CD14-positive monocyte (primary cell): ENCODE measurements around the gene FARP2. TPM values are rescaled to one million over a fixed set of nuclear protein-coding genes. Genes with fewer than 3 reads are reported as not detected.

ENCODE experiments used
- DNase-seq, 3 donors: peaks; one replicate each; pipeline ENCODE4 v3.0.0-alpha.2; 2011 to 2022
- H2AFZ ChIP-seq: 2 replicates; pipeline ENCODE4 v1.6.0; 2012; ENCODE audit warnings: mild to moderate bottlenecking, low read depth, low read length, inconsistent platforms; ENCODE audit not compliant: insufficient read depth, poor library complexity, severe bottlenecking
- H3K27ac ChIP-seq, 2 donors: 1 replicate in 1 of 2; 2 replicates in 1 of 2; pipeline ENCODE4 v1.5.1; 2012 to 2013; ENCODE audit warnings: low read length in 2 of 2, control low read depth in 1 of 2, inconsistent platforms in 1 of 2, low read depth in 1 of 2, mild to moderate bottlenecking in 1 of 2
- H3K27me3 ChIP-seq, 2 donors: one replicate each; pipeline versions ENCODE4 v1.6.0 to v1.6.1; 2011 to 2013; ENCODE audit warnings: low read length in 2 of 2; ENCODE audit not compliant: control insufficient read depth in 2 of 2, insufficient read depth in 2 of 2
- H3K36me3 ChIP-seq, 2 donors: replicated peaks in 1 of 2; 1 replicate in 1 of 2; 2 replicates in 1 of 2; pipeline versions ENCODE4 v1.5.1 to v1.6.1; 2012 to 2013; ENCODE audit warnings: low read length in 2 of 2, control low read depth in 1 of 2, inconsistent platforms in 1 of 2, mild to moderate bottlenecking in 1 of 2; ENCODE audit not compliant: insufficient read depth in 2 of 2, control insufficient read depth in 1 of 2
- H3K4me1 ChIP-seq, 2 donors: 1 replicate in 1 of 2; 2 replicates in 1 of 2; pipeline versions ENCODE4 v1.5.1 to v1.6.1; 2012 to 2013; ENCODE audit warnings: low read length in 2 of 2, control low read depth in 1 of 2, inconsistent platforms in 1 of 2, mild to moderate bottlenecking in 1 of 2, moderate library complexity in 1 of 2; ENCODE audit not compliant: insufficient read depth in 2 of 2, control insufficient read depth in 1 of 2
- H3K4me2 ChIP-seq: replicated peaks from 2 replicates; pipeline ENCODE3; 2012; ENCODE audit warnings: low read length, moderate library complexity, mild to moderate bottlenecking; ENCODE audit not compliant: poor library complexity, severe bottlenecking; ENCODE audit errors: extremely low read depth
- H3K4me3 ChIP-seq, 3 experiments: fragments of 200-600 bp in 1 of 3; sonication (generic) in 1 of 3; replicated peaks in 1 of 3; 1 replicate in 2 of 3; 2 replicates in 1 of 3; pipeline ENCODE4 v1.5.1; 2011 to 2013; ENCODE audit warnings: low read length in 3 of 3, mild to moderate bottlenecking in 3 of 3, control low read depth in 2 of 3, low read depth in 2 of 3, inconsistent platforms in 1 of 3, moderate library complexity in 1 of 3
- H3K79me2 ChIP-seq: 2 replicates; pipeline ENCODE4 v1.6.0; 2012; ENCODE audit warnings: mild to moderate bottlenecking, control low read depth, inconsistent platforms, low read length, moderate library complexity; ENCODE audit not compliant: insufficient read depth
- H3K9ac ChIP-seq: 2 replicates; pipeline ENCODE4 v1.6.0; 2017; ENCODE audit warnings: low read length, mild to moderate bottlenecking; ENCODE audit not compliant: insufficient read depth, poor library complexity, severe bottlenecking
- H3K9me3 ChIP-seq, 2 donors: replicated peaks in 1 of 2; 1 replicate in 1 of 2; 2 replicates in 1 of 2; pipeline versions ENCODE4 v1.5.1 to v1.6.1; 2012 to 2013; ENCODE audit warnings: low read length in 2 of 2, control low read depth in 1 of 2; ENCODE audit not compliant: control insufficient read depth in 1 of 2, insufficient read depth in 1 of 2
- H4K20me1 ChIP-seq: 2 replicates; pipeline ENCODE4 v1.6.0; 2012; ENCODE audit warnings: mild to moderate bottlenecking, low read length, control low read depth, moderate library complexity; ENCODE audit not compliant: insufficient read depth
- H3K27ac Mint-ChIP-seq, 7 donors: one replicate each; pipeline ENCODE4 v1.8.0; 2020; ENCODE audit warnings: mild to moderate bottlenecking in 7 of 7, mixed read lengths in 7 of 7, moderate library complexity in 6 of 7, inconsistent platforms in 2 of 7
- H3K27me3 Mint-ChIP-seq, 3 donors: one replicate each; pipeline ENCODE4 v1.8.0; 2021 to 2022; ENCODE audit warnings: low read depth in 3 of 3, mild to moderate bottlenecking in 3 of 3, mixed read lengths in 3 of 3, moderate library complexity in 3 of 3, inconsistent platforms in 1 of 3
- H3K36me3 Mint-ChIP-seq, 2 donors: one replicate each; pipeline ENCODE4 v1.8.0; 2020; ENCODE audit warnings: mixed read lengths in 2 of 2, inconsistent platforms in 1 of 2, mild to moderate bottlenecking in 1 of 2
- H3K4me1 Mint-ChIP-seq: one replicate; pipeline ENCODE4 v1.8.0; 2020; ENCODE audit warnings: mild to moderate bottlenecking, mixed read lengths
- H3K4me3 Mint-ChIP-seq, 2 donors: one replicate each; pipeline ENCODE4 v1.8.0; 2020; ENCODE audit warnings: mild to moderate bottlenecking in 2 of 2, mixed read lengths in 2 of 2, moderate library complexity in 1 of 2
- H3K9me3 Mint-ChIP-seq, 7 donors: one replicate each; pipeline ENCODE4 v1.8.0; 2020 to 2022; ENCODE audit warnings: mixed read lengths in 7 of 7, mild to moderate bottlenecking in 6 of 7, moderate library complexity in 6 of 7, inconsistent platforms in 2 of 7
- CTCF ChIP-seq: fragments of 200-600 bp; IDR thresholded peaks from one replicate; pipeline ENCODE4 v1.8.0; 2022; ENCODE audit warnings: antibody characterized with exemption, mild to moderate bottlenecking
- WGBS: methylation state at CpG from one replicate; pipeline ENCODE4 v1.1.5; 2013; ENCODE audit warnings: missing lambda C conversion rate; ENCODE audit not compliant: insufficient coverage; 5-methylcytosine and 5-hydroxymethylcytosine counted together
- intact Hi-C, 2 donors: fragments of 100-400 bp; cut with micrococcal nuclease; formaldehyde crosslinking; loops; one replicate each; pipeline versions ENCODE4 v1.15.0 to v1.15.1; 2023
- polyA plus RNA-seq, 3 donors: library from polyadenylated mRNA; depleted of rRNA in 1 of 3; unstranded in 2 of 3; stranded (reverse) in 1 of 3; fragments of 300-500 nt in 2 of 3; fragments of >200 nt in 1 of 3; fragmentation: Illumina TruSeq in 2 of 3; gene quantifications; 1 replicate in 2 of 3; 2 replicates in 1 of 3; pipeline ENCODE4 v1.2.3, GENCODE V29; 2012 to 2021

The FARP2 gene
- polyA plus RNA-seq, 3 donors: 6.7 to 8.5 (median 7.3) TPM

GRCh38 chr2:241358470-241358869 is 2.4 kb downstream of the FARP2 start:
- H3K4me3 ChIP-seq: peak overlapping the region in 1 of 3 experiments; percentile 82
- H3K27ac Mint-ChIP-seq: peak overlapping the region in 5 of 7 donors; percentile 27 to 80 (median 68)
- peaks cover 21% of the 10 kb centered on the region for H3K79me2 ChIP-seq
- no peaks in the 10 kb centered on the region for H3K27me3 ChIP-seq
- H3K4me2 ChIP-seq: peak overlapping the region; percentile 61
- no peaks in the 10 kb centered on the region for H3K9me3 ChIP-seq
- peaks cover 37% of the 10 kb centered on the region for H3K4me1 Mint-ChIP-seq
- peaks cover 29 to 33% of the 10 kb centered on the region in 2 donors for H3K4me1 ChIP-seq
- H3K36me3 Mint-ChIP-seq: peaks cover 16 to 18% of the 10 kb centered on the region in 2 donors
- H3K9me3 Mint-ChIP-seq: peaks cover 0 to 2% (median 0%) of the 10 kb centered on the region in 7 donors
- peak; percentile 55 to 77 (median 62) for DNase-seq
- peak overlapping the region; percentile 40 to 52 for H3K4me3 Mint-ChIP-seq
- peaks cover 0 to 4% (median 3%) of the 10 kb centered on the region in 3 donors for H3K27me3 Mint-ChIP-seq
- no peak for TF ChIP-seq CTCF
- intact Hi-C loops: loop anchor here (5.0 to 10.0 kb wide), 6 partner anchors 84 to 376 kb away; partner anchors contain the start of genes ATG4B (in 2 of the 2), THAP4 (in 2 of the 2), D2HGDH (in 1 of the 2) and PASK (in 1 of the 2)
- H3K36me3 ChIP-seq: peaks cover 8 to 13% of the 10 kb centered on the region in 2 donors
- H4K20me1 ChIP-seq: peaks cover 28% of the 10 kb centered on the region
- H3K27ac ChIP-seq: peak overlapping the region in 1 of 2 donors; percentile 35
- WGBS: 25% methylated on average over 2 of the region's 5 CpGs
- no peak overlapping the region for H3K9ac ChIP-seq
- no peak overlapping the region for H2AFZ ChIP-seq

- H3K27ac ChIP-seq: no peak overlapping the region
- intact Hi-C loops: loop anchor here (5.0 to 10.0 kb wide), 6 partner anchors 85 to 375 kb away; partner anchors contain the start of genes ATG4B (in 2 of the 2), THAP4 (in 2 of the 2), D2HGDH (in 1 of the 2) and PASK (in 1 of the 2)
- H3K27ac Mint-ChIP-seq: peak overlapping the region in 5 of 7 donors; percentile 32 to 72 (median 59)
- no peak for DNase-seq
- H2AFZ ChIP-seq: no peak overlapping the region
- peaks cover 0 to 2% (median 0%) of the 10 kb centered on the region in 7 donors for H3K9me3 Mint-ChIP-seq
- peaks cover 21% of the 10 kb centered on the region for H3K79me2 ChIP-seq
- peaks cover 3% of the 10 kb centered on the region in 2 donors for H3K36me3 ChIP-seq
- no peak overlapping the region for H3K4me3 ChIP-seq
- no peaks in the 10 kb centered on the region for H3K9me3 ChIP-seq
- peaks cover 26% of the 10 kb centered on the region for H4K20me1 ChIP-seq
- no peaks in the 10 kb centered on the region for H3K27me3 ChIP-seq
- no peak for TF ChIP-seq CTCF
- peaks cover 7 to 14% of the 10 kb centered on the region in 2 donors for H3K36me3 Mint-ChIP-seq
- H3K4me1 ChIP-seq: peaks cover 29 to 33% of the 10 kb centered on the region in 2 donors
- no peak overlapping the region for H3K9ac ChIP-seq
- no peak overlapping the region for H3K4me3 Mint-ChIP-seq
- H3K4me2 ChIP-seq: no peak overlapping the region
- peaks cover 39% of the 10 kb centered on the region for H3K4me1 Mint-ChIP-seq
- 100% methylated on average over 1 of the region's 7 CpGs for WGBS
- peaks cover 0 to 5% (median 4%) of the 10 kb centered on the region in 3 donors for H3K27me3 Mint-ChIP-seq
Observed at GRCh38 chr2:241359481-241360045, 3.5 kb downstream of the FARP2 start.
